Measurements from ENCODE around the gene MTMR4.

The MTMR4 gene

GRCh38 chr17:58517378-58517927 lies 3.0 kb upstream of the MTMR4 start:
- peaks cover 24% of the 10 kb centered on the region for H3K4me1 ChIP-seq (ENCODE audit: low read length)
- H3K36me3 ChIP-seq (replicated peaks; ENCODE audit: insufficient read depth, low read length): no peaks in the 10 kb centered on the region
- peak overlapping the region; percentile 88 for H3K9ac ChIP-seq (ENCODE audit: low read length)
- peak overlapping the region; percentile 99 for H3K4me3 ChIP-seq (ENCODE audit: low read length)
- no peaks in the 10 kb centered on the region for H3K9me2 ChIP-seq (replicated peaks; ENCODE audit: insufficient read depth, low read length)
- no peak for DNase-seq
- H3F3A ChIP-seq (ENCODE audit: insufficient read depth, low read length): peaks cover 33% of the 10 kb centered on the region
- H2AFZ ChIP-seq (ENCODE audit: low read length): peak overlapping the region; percentile 66
- no peaks in the 10 kb centered on the region for H3K27me3 ChIP-seq (replicated peaks; ENCODE audit: insufficient read depth, low read length)
- no peak for TF ChIP-seq EZH2 (optimal IDR thresholded peaks at IDR 0.05; ENCODE audit: low read depth, low read length)
- no peak for TF ChIP-seq EZH2phosphoT487 (IDR thresholded peaks at IDR 0.05; ENCODE audit: low read length)
- no peak for TF ChIP-seq CTCF (IDR thresholded peaks at IDR 0.05; ENCODE audit: low read length)
- H3K79me2 ChIP-seq (ENCODE audit: low read length): peaks cover 32% of the 10 kb centered on the region
- peak overlapping the region; percentile 85 for H3K27ac ChIP-seq (ENCODE audit: low read length)
- no peaks in the 10 kb centered on the region for H4K20me1 ChIP-seq (ENCODE audit: insufficient read depth, low read length)
- H3K4me2 ChIP-seq (ENCODE audit: low read depth, low read length): peak overlapping the region; percentile 99
- no peaks in the 10 kb centered on the region for H3K9me3 ChIP-seq (replicated peaks; ENCODE audit: insufficient read depth, low read length)

GRCh38 chr17:58516644-58517377 lies 2.4 kb upstream of the MTMR4 start:
- H2AFZ ChIP-seq (ENCODE audit: low read length): peak overlapping the region; percentile 66; the same call in 1 of the 2 replicates
- peak overlapping the region; percentile 85; the same call in 1 of the 2 replicates for H3K27ac ChIP-seq (ENCODE audit: low read length)
- H3F3A ChIP-seq (ENCODE audit: insufficient read depth, low read length): peaks cover 33% of the 10 kb centered on the region
- H3K36me3 ChIP-seq (replicated peaks; ENCODE audit: insufficient read depth, low read length): no peaks in the 10 kb centered on the region
- H3K9me2 ChIP-seq (replicated peaks; ENCODE audit: insufficient read depth, low read length): no peaks in the 10 kb centered on the region
- peak overlapping the region; percentile 99 for H3K4me2 ChIP-seq (ENCODE audit: low read depth, low read length)
- H3K27me3 ChIP-seq (replicated peaks; ENCODE audit: insufficient read depth, low read length): no peaks in the 10 kb centered on the region
- peaks cover 36% of the 10 kb centered on the region for H3K79me2 ChIP-seq (ENCODE audit: low read length)
- H3K9ac ChIP-seq (ENCODE audit: low read length): peak overlapping the region; percentile 88
- H3K4me1 ChIP-seq (ENCODE audit: low read length): peaks cover 24% of the 10 kb centered on the region
- DNase-seq: no peak
- peak overlapping the region; percentile 99 for H3K4me3 ChIP-seq (ENCODE audit: low read length)
- no peaks in the 10 kb centered on the region for H4K20me1 ChIP-seq (ENCODE audit: insufficient read depth, low read length)
- no peak for TF ChIP-seq EZH2 (optimal IDR thresholded peaks at IDR 0.05; ENCODE audit: low read depth, low read length)
- no peak for TF ChIP-seq EZH2phosphoT487 (IDR thresholded peaks at IDR 0.05; ENCODE audit: low read length)
- TF ChIP-seq CTCF (IDR thresholded peaks at IDR 0.05; ENCODE audit: low read length): no peak
- H3K9me3 ChIP-seq (replicated peaks; ENCODE audit: insufficient read depth, low read length): no peaks in the 10 kb centered on the region

GRCh38 chr17:58515286-58515685 lies 848 bp upstream of the MTMR4 start:
- Histone ChIP-seq H4K20me1 (ENCODE audit: insufficient read depth, low read length) (no peaks in the 10 kb centered on the region), H3K27me3 (replicated peaks; ENCODE audit: insufficient read depth, low read length) (no peaks in the 10 kb centered on the region), H2AFZ (ENCODE audit: low read length) (no peak overlapping the region), H3K9me3 (replicated peaks; ENCODE audit: insufficient read depth, low read length) (no peaks in the 10 kb centered on the region), H3K9ac (ENCODE audit: low read length) (no peak overlapping the region), H3K27ac (ENCODE audit: low read length) (no peak overlapping the region), H3K36me3 (replicated peaks; ENCODE audit: insufficient read depth, low read length) (0 out of 2 replicates have a peak, but pooled peaks cover 4% of the 10 kb centered on the region), H3K79me2 (ENCODE audit: low read length) (peaks cover 43% of the 10 kb centered on the region), H3K4me3 (ENCODE audit: low read length) (no peak overlapping the region), H3K9me2 (replicated peaks; ENCODE audit: insufficient read depth, low read length) (no peaks in the 10 kb centered on the region), H3K4me1 (ENCODE audit: low read length) (peaks cover 24% of the 10 kb centered on the region), H3K4me2 (ENCODE audit: low read depth, low read length) (no peak overlapping the region), H3F3A (ENCODE audit: insufficient read depth, low read length) (peaks cover 33% of the 10 kb centered on the region)
- TF ChIP-seq EZH2phosphoT487 (IDR thresholded peaks at IDR 0.05; ENCODE audit: low read length): no peak
- TF ChIP-seq EZH2 (optimal IDR thresholded peaks at IDR 0.05; ENCODE audit: low read depth, low read length): no peak
- no peak for DNase-seq

All from MM.1S (cell line).